Upper lobe of right lung (tissue), 1 donor: ENCODE data around the gene OSTC. TPM values are rescaled to one million over a fixed set of nuclear protein-coding genes. Genes with fewer than 3 reads are reported as not detected.

Experiments
- ATAC-seq: fragments of 200-7000 bp; cut with Tn5 transposase; one replicate; pipeline ENCODE4 v1.9.1; 2020; ENCODE audit warnings: mild to moderate bottlenecking, moderate library complexity
- DNase-seq: peaks from one replicate; pipeline ENCODE4 v3.0.0-alpha.2; 2020
- H3K27ac ChIP-seq: fragments of 200-600 bp; one replicate; pipeline ENCODE4 v1.8.0; 2022
- H3K27me3 ChIP-seq: fragments of 200-600 bp; one replicate; pipeline ENCODE4 v1.8.0; 2022; ENCODE audit warnings: mild to moderate bottlenecking
- H3K36me3 ChIP-seq: fragments of 200-600 bp; one replicate; pipeline ENCODE4 v1.8.0; 2022
- H3K4me1 ChIP-seq: fragments of 200-600 bp; one replicate; pipeline ENCODE4 v1.8.0; 2022
- H3K4me3 ChIP-seq: fragments of 200-600 bp; one replicate; pipeline ENCODE4 v1.8.0; 2022; ENCODE audit warnings: mild to moderate bottlenecking
- H3K9me3 ChIP-seq: fragments of 200-600 bp; one replicate; pipeline ENCODE4 v1.8.0; 2022
- intact Hi-C: fragments of 100-400 bp; cut with DNase I; formaldehyde crosslinking; loops from one replicate; pipeline ENCODE4 v1.11.0; 2022
- total RNA-seq: library from RNA; stranded (reverse); fragmentation: NEBNext Ultra II Directional; extraction: Animal tissue kit (Norgen Biotek cat#: 25700); gene quantifications from one replicate; pipeline ENCODE4 v1.2.1, GENCODE V29; 2021
- TF ChIP-seq, protein P1 (sequence below): fragments of 200-600 bp; IDR thresholded peaks from one replicate; pipeline ENCODE4 v1.8.0; 2022; ENCODE audit warnings: antibody characterized with exemption
- donor health status: DM: no; HTN: yes; CAD: no; lungs with severe emphysema.

The OSTC gene
- total RNA-seq, 1 donor from 2014 or later, result 72.8 TPM

DNA sequence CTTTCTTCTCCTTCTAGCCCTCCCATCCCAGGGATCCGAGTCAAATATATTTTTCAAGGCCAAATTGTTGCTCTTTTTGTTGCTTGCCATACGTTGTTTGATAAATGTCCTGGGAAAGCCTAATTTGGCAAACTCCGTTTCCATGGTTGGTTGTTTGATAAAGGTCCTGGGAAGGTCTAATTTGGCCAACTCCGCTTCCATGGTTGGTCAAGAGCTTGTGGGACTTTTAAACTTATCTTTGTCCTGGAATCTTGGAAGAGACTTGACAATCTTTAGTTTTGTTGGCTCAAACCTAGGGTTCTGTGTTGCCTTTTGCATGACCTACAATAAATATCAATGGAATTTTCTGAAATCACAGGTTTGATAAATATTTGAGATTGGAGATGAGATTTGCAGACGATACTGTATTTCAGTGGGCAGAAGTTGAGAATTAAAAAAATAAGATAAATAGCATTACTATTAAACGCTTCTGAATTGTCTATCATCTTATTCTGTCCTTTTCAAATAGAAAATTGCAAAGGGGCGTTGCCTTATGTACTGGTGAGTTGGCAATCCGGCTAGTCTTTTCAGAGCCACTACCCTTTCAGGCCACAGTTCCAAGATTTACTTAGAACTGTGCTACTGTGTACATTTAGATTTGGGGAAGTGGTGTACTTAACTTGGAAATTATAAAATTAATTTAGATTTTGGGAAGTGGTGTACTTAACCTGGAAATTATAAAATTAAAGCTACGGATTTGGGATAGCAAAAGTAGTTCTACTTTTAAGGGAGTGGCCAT lies 804 bp downstream of the OSTC start:
- TF ChIP-seq, protein P1, sequence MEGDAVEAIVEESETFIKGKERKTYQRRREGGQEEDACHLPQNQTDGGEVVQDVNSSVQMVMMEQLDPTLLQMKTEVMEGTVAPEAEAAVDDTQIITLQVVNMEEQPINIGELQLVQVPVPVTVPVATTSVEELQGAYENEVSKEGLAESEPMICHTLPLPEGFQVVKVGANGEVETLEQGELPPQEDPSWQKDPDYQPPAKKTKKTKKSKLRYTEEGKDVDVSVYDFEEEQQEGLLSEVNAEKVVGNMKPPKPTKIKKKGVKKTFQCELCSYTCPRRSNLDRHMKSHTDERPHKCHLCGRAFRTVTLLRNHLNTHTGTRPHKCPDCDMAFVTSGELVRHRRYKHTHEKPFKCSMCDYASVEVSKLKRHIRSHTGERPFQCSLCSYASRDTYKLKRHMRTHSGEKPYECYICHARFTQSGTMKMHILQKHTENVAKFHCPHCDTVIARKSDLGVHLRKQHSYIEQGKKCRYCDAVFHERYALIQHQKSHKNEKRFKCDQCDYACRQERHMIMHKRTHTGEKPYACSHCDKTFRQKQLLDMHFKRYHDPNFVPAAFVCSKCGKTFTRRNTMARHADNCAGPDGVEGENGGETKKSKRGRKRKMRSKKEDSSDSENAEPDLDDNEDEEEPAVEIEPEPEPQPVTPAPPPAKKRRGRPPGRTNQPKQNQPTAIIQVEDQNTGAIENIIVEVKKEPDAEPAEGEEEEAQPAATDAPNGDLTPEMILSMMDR, result no peak
- peak overlapping the region; percentile 95 for H3K27ac ChIP-seq

DNA sequence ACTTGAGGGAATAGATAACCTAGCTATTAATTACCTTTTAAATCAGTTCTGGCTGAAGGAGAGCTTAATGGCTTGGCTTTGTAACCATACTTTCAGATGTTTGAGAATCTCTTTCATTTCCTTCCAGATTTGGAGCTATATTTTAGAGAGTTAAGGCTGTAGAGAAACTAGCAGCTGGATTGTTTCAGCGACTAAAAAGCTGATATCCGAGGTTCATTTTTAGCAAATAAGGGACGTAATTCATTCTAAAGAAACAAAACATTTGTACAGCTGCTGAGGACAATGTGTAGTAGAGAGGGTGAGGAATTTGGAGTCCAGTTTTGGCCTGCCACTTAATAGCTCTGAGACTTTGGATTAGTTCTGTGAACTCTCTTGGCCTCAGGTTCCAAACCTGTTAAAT lies 12.2 kb downstream of the OSTC start:
- peaks cover 87% of the 10 kb centered on the region for H3K36me3 ChIP-seq

More for the DNA sequence above, 804 bp downstream of the OSTC start:
- intact Hi-C loops, result no loop called here
- no peak for DNase-seq
- H3K4me1 ChIP-seq, result peaks cover 21% of the 10 kb centered on the region
- H3K9me3 ChIP-seq, result no peaks in the 10 kb centered on the region
- ATAC-seq, result peak; percentile 51
- H3K27me3 ChIP-seq, result no peaks in the 10 kb centered on the region
- peak overlapping the region; percentile 95 for H3K4me3 ChIP-seq
- H3K36me3 ChIP-seq, result peaks cover 7% of the 10 kb centered on the region

DNA sequence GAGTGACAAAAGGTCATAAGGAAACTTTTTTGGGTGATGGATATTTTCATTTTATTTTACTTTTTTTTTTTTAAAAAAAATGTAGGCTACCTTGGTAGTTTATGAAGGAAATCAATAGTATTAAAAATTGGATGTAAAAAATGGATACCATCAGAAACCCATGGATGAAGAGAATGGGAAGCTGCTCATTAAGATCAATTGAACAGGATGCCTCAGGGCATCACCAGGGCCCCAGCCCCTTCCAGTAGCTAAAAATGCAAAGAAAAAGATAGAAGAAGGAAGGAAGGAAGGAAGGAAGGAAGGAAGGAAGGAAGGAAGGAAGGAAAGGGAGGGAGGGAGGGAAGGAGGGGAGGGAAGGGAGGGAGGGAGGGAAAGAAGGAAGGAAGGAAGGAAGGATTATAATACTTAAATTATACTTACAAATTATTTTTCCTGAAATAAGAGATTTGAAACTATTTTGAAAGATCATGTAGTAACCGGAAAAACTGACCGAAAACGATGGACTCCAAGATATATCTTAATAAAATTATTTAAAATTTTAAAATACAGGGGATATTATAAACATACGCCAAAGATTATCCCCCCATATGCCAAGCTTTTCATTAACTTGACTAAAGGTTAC lies 24.1 kb downstream of the OSTC start:
- Histone ChIP-seq H3K27ac (no peak overlapping the region), H3K9me3 (no peaks in the 10 kb centered on the region), H3K27me3 (no peaks in the 10 kb centered on the region), H3K36me3 (peaks cover 3% of the 10 kb centered on the region), H3K4me1 (no peaks in the 10 kb centered on the region), H3K4me3 (no peak overlapping the region)
- no peak for ATAC-seq
- intact Hi-C loops, result no loop called here
- TF ChIP-seq, protein P1, result no peak
- no peak for DNase-seq

More for the DNA sequence above, 12.2 kb downstream of the OSTC start:
- Histone ChIP-seq H3K27ac (no peak overlapping the region), H3K27me3 (no peaks in the 10 kb centered on the region), H3K4me3 (no peak overlapping the region), H3K9me3 (no peaks in the 10 kb centered on the region), H3K4me1 (no peaks in the 10 kb centered on the region)
- ATAC-seq (no peak), DNase-seq (no peak)
- intact Hi-C loops, result no loop called here
- TF ChIP-seq, protein P1, result no peak

DNA sequence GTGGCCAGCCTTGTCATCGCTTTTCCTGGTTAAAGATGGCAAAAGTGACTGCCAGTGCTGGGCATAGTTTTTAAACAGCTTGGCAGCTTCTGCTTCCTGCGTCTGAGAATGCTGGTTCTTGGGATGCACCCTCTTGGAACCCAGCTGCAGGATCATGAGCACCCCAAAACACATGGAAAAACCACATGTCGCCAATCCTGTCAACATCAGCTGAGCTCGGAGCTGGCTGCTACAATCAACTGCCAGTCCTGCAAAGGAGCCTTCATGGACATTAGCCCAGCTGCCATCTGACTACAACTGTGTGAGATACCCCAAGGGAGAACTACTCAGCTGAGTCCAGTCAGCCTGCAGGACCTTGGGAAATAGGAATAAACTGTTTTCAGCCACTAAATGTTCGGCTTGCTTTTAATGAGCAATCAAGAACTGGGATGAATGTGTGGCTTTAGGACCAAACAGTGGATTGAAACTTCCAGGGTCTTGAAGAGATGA lies 31.0 kb downstream of the OSTC start:
- ATAC-seq (no peak), DNase-seq (no peak)
- TF ChIP-seq, protein P1, result no peak
- no peak overlapping the region for H3K4me3 ChIP-seq
- H3K36me3 ChIP-seq, result no peaks in the 10 kb centered on the region
- no peaks in the 10 kb centered on the region for H3K4me1 ChIP-seq
- no peak overlapping the region for H3K27ac ChIP-seq
- H3K27me3 ChIP-seq, result no peaks in the 10 kb centered on the region
- H3K9me3 ChIP-seq, result no peaks in the 10 kb centered on the region
- intact Hi-C loops, result no loop called here

DNA sequence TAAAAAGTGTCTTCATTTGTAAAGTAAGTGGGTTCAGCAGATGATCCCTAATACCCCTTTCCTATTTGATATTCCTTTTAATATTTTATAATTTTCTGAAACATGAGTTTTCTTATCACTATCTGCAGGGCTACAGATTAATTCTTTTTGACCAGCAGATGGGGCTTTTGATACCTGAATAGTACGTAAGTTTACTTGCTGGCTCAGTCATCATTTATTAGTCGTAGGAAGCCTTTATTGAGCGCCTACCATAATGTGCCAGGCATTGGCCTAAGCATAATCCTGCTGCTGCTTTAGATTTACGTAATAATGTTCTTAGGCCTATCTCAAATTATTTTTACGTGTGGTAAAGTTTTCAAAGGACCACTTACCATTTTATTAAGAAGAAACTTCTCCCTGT lies 33.1 kb downstream of the OSTC start:
- TF ChIP-seq, protein P1, result peak; percentile 24
- H3K27me3 ChIP-seq, result no peaks in the 10 kb centered on the region
- no peak overlapping the region for H3K4me3 ChIP-seq
- DNase-seq, result no peak
- H3K36me3 ChIP-seq, result no peaks in the 10 kb centered on the region
- H3K4me1 ChIP-seq, result no peaks in the 10 kb centered on the region
- intact Hi-C loops, result no loop called here
- no peaks in the 10 kb centered on the region for H3K9me3 ChIP-seq
- no peak overlapping the region for H3K27ac ChIP-seq
- ATAC-seq, result no peak
